Right cardiac atrium (tissue), 5 donors: Measurements from ENCODE around the gene TKTL1. TPM values are rescaled to one million over a fixed set of nuclear protein-coding genes. Genes with fewer than 3 reads are reported as not detected.

Experiments
- ATAC-seq, 2 donors: fragments of 200-7000 bp; cut with Tn5 transposase; one replicate each; pipeline versions ENCODE4 v1.8.0 to v1.9.1; 2020; ENCODE audit warnings: moderate library complexity in 2 of 2, mild to moderate bottlenecking in 1 of 2
- DNase-seq, 3 donors: peaks; one replicate each; pipeline ENCODE4 v3.0.0-alpha.2; 2020
- H3K27ac ChIP-seq: one replicate; pipeline ENCODE4 v1.5.1; 2013; ENCODE audit warnings: mild to moderate bottlenecking, low read length, control low read depth, moderate library complexity
- H3K27me3 ChIP-seq: one replicate; pipeline ENCODE4 v1.6.1; 2013; ENCODE audit not compliant: control insufficient read depth, insufficient read depth
- H3K4me1 ChIP-seq: one replicate; pipeline ENCODE4 v1.6.1; 2013; ENCODE audit warnings: low read length; ENCODE audit not compliant: control insufficient read depth, insufficient read depth
- H3K4me3 ChIP-seq: one replicate; pipeline ENCODE4 v1.5.1; 2013; ENCODE audit warnings: low read length, control low read depth
- H3K9me3 ChIP-seq: one replicate; pipeline ENCODE4 v1.6.1; 2013; ENCODE audit warnings: low read length; ENCODE audit not compliant: control insufficient read depth
- WGBS: extraction: QIAGEN DNeasy Blood & Tissue Kit; methylation state at CpG from one replicate; pipeline ENCODE4 v1.1.7; 2013; 5-methylcytosine and 5-hydroxymethylcytosine counted together
- intact Hi-C, 4 donors: fragments of 100-400 bp; cut with DNase I; formaldehyde crosslinking; loops; one replicate each; pipeline versions ENCODE4 v1.11.0 to v1.14.0; 2022 to 2023
- polyA plus RNA-seq: library from polyadenylated mRNA; stranded (reverse); fragments of 200-250 nt; gene quantifications from one replicate; pipeline ENCODE4 v1.2.3, GENCODE V29; 2013
- total RNA-seq, 4 donors: library from RNA; stranded (reverse); fragmentation: NEBNext Ultra II Directional; extraction: Animal tissue kit (Norgen Biotek cat#: 25700); gene quantifications; one replicate each; pipeline ENCODE4 v1.2.1, GENCODE V29; 2021
- donor health status: healthy with polysubstance abuse.
- donor health status: DM: no; HTN: yes; CAD: no.
- donor health status: DM: no; HTN: no; CAD: no.
- donor health status: DM: no; HTN: yes; CAD: no; lungs with severe emphysema.
- donor health status: DM: yes; HTN: yes; CAD: no.

The TKTL1 gene
- total and polyA plus RNA-seq, 5 donors, result 5.5 to 11.9 (median 8.6) TPM

GRCh38 chrX:154372612-154373022 is 77.0 kb downstream of the TKTL1 start:
- H3K27me3 ChIP-seq, result no peaks in the 10 kb centered on the region
- H3K4me1 ChIP-seq, result peaks cover 6% of the 10 kb centered on the region
- DNase-seq, result no peak
- WGBS, result 25% methylated on average over 5 of the region's 5 CpGs
- intact Hi-C loops, result no loop called here
- no peaks in the 10 kb centered on the region for H3K9me3 ChIP-seq
- H3K27ac ChIP-seq, result peak overlapping the region; percentile 13
- no peak for ATAC-seq
- peak overlapping the region; percentile 6 for H3K4me3 ChIP-seq

GRCh38 chrX:154373340-154374306 is 78.0 kb downstream of the TKTL1 start:
- WGBS, result 6% methylated on average over 23 of the region's 23 CpGs
- intact Hi-C loops, result no loop called here
- Histone ChIP-seq H3K4me3 (peak overlapping the region; percentile 23), H3K27me3 (no peaks in the 10 kb centered on the region), H3K4me1 (no peaks in the 10 kb centered on the region), H3K27ac (peak overlapping the region; percentile 43), H3K9me3 (no peaks in the 10 kb centered on the region)
- peak; percentile 71 to 85 (median 76) for DNase-seq
- peak in 1 of 2 donors; percentile 0 for ATAC-seq

GRCh38 chrX:154374313-154375155 is 78.9 kb downstream of the TKTL1 start, which contains the start of gene FLNA:
TSS of gene FLNA (minus strand) at chrX:154374634. CDS start at chrX:154371245, 3,389 bp downstream.
- Histone ChIP-seq H3K27me3 (no peaks in the 10 kb centered on the region), H3K4me3 (peak within 1 kb of the TSS; percentile 23), H3K4me1 (no peaks in the 10 kb centered on the region), H3K9me3 (no peaks in the 10 kb centered on the region), H3K27ac (peak within 1 kb of the TSS; percentile 61)
- intact Hi-C loops, result no loop called here
- peak in 2 of 3 donors; percentile 82 for DNase-seq
- 5% methylated on average over 95 of the region's 95 CpGs for WGBS
- no peak for ATAC-seq

- Histone ChIP-seq H3K4me3 (no peak overlapping the region), H3K27me3 (no peaks in the 10 kb centered on the region), H3K4me1 (no peaks in the 10 kb centered on the region), H3K27ac (peak overlapping the region; percentile 61), H3K9me3 (no peaks in the 10 kb centered on the region)
- DNase-seq (no peak), ATAC-seq (no peak)
- intact Hi-C loops, result no loop called here
- WGBS, result 71% methylated on average over 10 of the region's 10 CpGs
Measured at GRCh38 chrX:154375156-154375504, 79.5 kb downstream of the TKTL1 start.

GRCh38 chrX:154376774-154377173 is 81.2 kb downstream of the TKTL1 start:
- H3K27ac ChIP-seq, result peak overlapping the region; percentile 30

GRCh38 chrX:154378059-154378798 is 82.6 kb downstream of the TKTL1 start:
- intact Hi-C loops, result no loop called here
- ATAC-seq (peak; percentile 10 to 20), DNase-seq (peak; percentile 74 to 88 (median 85))
- H3K4me1 ChIP-seq, result no peaks in the 10 kb centered on the region
- no peaks in the 10 kb centered on the region for H3K27me3 ChIP-seq
- WGBS, result under 1% methylated on average over 76 of the region's 79 CpGs
- H3K9me3 ChIP-seq, result no peaks in the 10 kb centered on the region
- peak overlapping the region; percentile 39 for H3K4me3 ChIP-seq
- H3K27ac ChIP-seq, result peak overlapping the region; percentile 94

More at GRCh38 chrX:154376774-154377173, 81.2 kb downstream of the TKTL1 start:
- no peak overlapping the region for H3K4me3 ChIP-seq
- ATAC-seq, result no peak
- H3K4me1 ChIP-seq, result no peaks in the 10 kb centered on the region
- WGBS, result 68% methylated on average over 3 of the region's 3 CpGs
- intact Hi-C loops, result no loop called here
- no peaks in the 10 kb centered on the region for H3K9me3 ChIP-seq
- DNase-seq, result no peak
- H3K27me3 ChIP-seq, result no peaks in the 10 kb centered on the region

GRCh38 chrX:154378799-154379568 is 83.4 kb downstream of the TKTL1 start, which contains the start of gene EMD:
TSS of gene EMD (plus strand) at chrX:154379295. CDS start at chrX:154379485, 190 bp downstream.
- ATAC-seq, result peak; percentile 93 to 94
- no peaks in the 10 kb centered on the region for H3K27me3 ChIP-seq
- peak; percentile 98 to 100 (median 99) for DNase-seq
- H3K27ac ChIP-seq, result peak within 1 kb of the TSS; percentile 99
- no peaks in the 10 kb centered on the region for H3K9me3 ChIP-seq
- WGBS, result under 1% methylated on average over 102 of the region's 103 CpGs
- H3K4me3 ChIP-seq, result peak within 1 kb of the TSS; percentile 92
- H3K4me1 ChIP-seq, result no peaks in the 10 kb centered on the region
- intact Hi-C loops, result no loop called here

GRCh38 chrX:154379569-154379951 is 84.0 kb downstream of the TKTL1 start:
- DNase-seq, result no peak
- Histone ChIP-seq H3K4me3 (peak overlapping the region; percentile 92), H3K4me1 (no peaks in the 10 kb centered on the region), H3K27ac (peak overlapping the region; percentile 99), H3K27me3 (no peaks in the 10 kb centered on the region), H3K9me3 (no peaks in the 10 kb centered on the region)
- under 1% methylated on average over 38 of the region's 38 CpGs for WGBS
- intact Hi-C loops, result no loop called here
- ATAC-seq, result no peak
